Activated naive CD8-positive, alpha-beta T cell treated with anti-CD3 and anti-CD28 coated beads, Interleukin-2, amount 50 U/mL, for 24 hours (primary cell): ENCODE results near the gene NAALADL2.

Experiments used
- ATAC-seq: fragments of 150-1000 bp; cut with Tn5 transposase; one replicate; pipeline ENCODE4 v1.10.0; 2021
- DNase-seq: peaks from one replicate; pipeline ENCODE4 v3.0.0; 2021
- H3K27ac Mint-ChIP-seq: one replicate; pipeline ENCODE4 v1.8.0; 2021; ENCODE audit warnings: mild to moderate bottlenecking, mixed read lengths
- H3K27me3 Mint-ChIP-seq: one replicate; pipeline ENCODE4 v1.8.0; 2021; ENCODE audit warnings: mixed read lengths
- H3K36me3 Mint-ChIP-seq: one replicate; pipeline ENCODE4 v1.8.0; 2021; ENCODE audit warnings: low read depth, mixed read lengths
- H3K4me1 Mint-ChIP-seq: one replicate; pipeline ENCODE4 v1.8.0; 2021; ENCODE audit warnings: mixed read lengths
- H3K4me3 Mint-ChIP-seq: one replicate; pipeline ENCODE4 v1.8.0; 2021; ENCODE audit warnings: mild to moderate bottlenecking, moderate library complexity, mixed read lengths
- H3K9me3 Mint-ChIP-seq: one replicate; pipeline ENCODE4 v1.8.0; 2021; ENCODE audit warnings: mixed read lengths

NAALADL2 gene

GRCh38 chr3:175295248-175296130, 436.4 kb downstream of the NAALADL2 start:
- DNase-seq = no peak
- no peak overlapping the region for H3K27ac Mint-ChIP-seq

GRCh38 chr3:175297216-175297615, 438.1 kb downstream of the NAALADL2 start:
- Mint-ChIP-seq H3K4me1 (no peaks in the 10 kb centered on the region), H3K4me3 (no peak overlapping the region)

More at GRCh38 chr3:175295248-175296130, 436.4 kb downstream of the NAALADL2 start:
- no peaks in the 10 kb centered on the region for H3K9me3 Mint-ChIP-seq
- no peaks in the 10 kb centered on the region for H3K27me3 Mint-ChIP-seq
- no peaks in the 10 kb centered on the region for H3K4me1 Mint-ChIP-seq
- H3K4me3 Mint-ChIP-seq = no peak overlapping the region
- H3K36me3 Mint-ChIP-seq = no peaks in the 10 kb centered on the region
- no peak for ATAC-seq

GRCh38 chr3:175301741-175302140, 442.6 kb downstream of the NAALADL2 start:
- no peaks in the 10 kb centered on the region for H3K36me3 Mint-ChIP-seq

More at GRCh38 chr3:175297216-175297615, 438.1 kb downstream of the NAALADL2 start:
- Mint-ChIP-seq H3K9me3 (no peaks in the 10 kb centered on the region), H3K36me3 (no peaks in the 10 kb centered on the region), H3K27me3 (no peaks in the 10 kb centered on the region), H3K27ac (no peak overlapping the region)
- ATAC-seq (no peak), DNase-seq (no peak)

GRCh38 chr3:175304404-175304803, 445.3 kb downstream of the NAALADL2 start:
- Mint-ChIP-seq H3K4me1 (peaks cover 5% of the 10 kb centered on the region), H3K36me3 (no peaks in the 10 kb centered on the region), H3K27ac (no peak overlapping the region), H3K4me3 (no peak overlapping the region), H3K9me3 (no peaks in the 10 kb centered on the region), H3K27me3 (no peaks in the 10 kb centered on the region)
- ATAC-seq = no peak
- DNase-seq = no peak

More at GRCh38 chr3:175301741-175302140, 442.6 kb downstream of the NAALADL2 start:
- Mint-ChIP-seq H3K4me1 (no peaks in the 10 kb centered on the region), H3K27me3 (no peaks in the 10 kb centered on the region), H3K9me3 (no peaks in the 10 kb centered on the region), H3K27ac (no peak overlapping the region), H3K4me3 (no peak overlapping the region)
- DNase-seq (no peak), ATAC-seq (no peak)

GRCh38 chr3:175307642-175308041, 448.5 kb downstream of the NAALADL2 start:
- no peak overlapping the region for H3K27ac Mint-ChIP-seq
- H3K4me3 Mint-ChIP-seq = no peak overlapping the region
- peaks cover 5% of the 10 kb centered on the region for H3K4me1 Mint-ChIP-seq
- H3K9me3 Mint-ChIP-seq = no peaks in the 10 kb centered on the region
- DNase-seq = no peak
- H3K27me3 Mint-ChIP-seq = no peaks in the 10 kb centered on the region
- H3K36me3 Mint-ChIP-seq = no peaks in the 10 kb centered on the region
- no peak for ATAC-seq

GRCh38 chr3:175308097-175308496, 449.0 kb downstream of the NAALADL2 start:
- ATAC-seq (no peak), DNase-seq (no peak)
- Mint-ChIP-seq H3K9me3 (no peaks in the 10 kb centered on the region), H3K27me3 (no peaks in the 10 kb centered on the region), H3K4me3 (no peak overlapping the region), H3K27ac (no peak overlapping the region), H3K4me1 (peaks cover 5% of the 10 kb centered on the region), H3K36me3 (no peaks in the 10 kb centered on the region)

GRCh38 chr3:175310046-175310445, 450.9 kb downstream of the NAALADL2 start:
- H3K27me3 Mint-ChIP-seq = no peaks in the 10 kb centered on the region
- H3K4me3 Mint-ChIP-seq = no peak overlapping the region
- no peak overlapping the region for H3K27ac Mint-ChIP-seq
- ATAC-seq = no peak
- peaks cover 5% of the 10 kb centered on the region for H3K4me1 Mint-ChIP-seq
- H3K36me3 Mint-ChIP-seq = no peaks in the 10 kb centered on the region
- no peaks in the 10 kb centered on the region for H3K9me3 Mint-ChIP-seq
- no peak for DNase-seq

GRCh38 chr3:175311404-175311803, 452.3 kb downstream of the NAALADL2 start:
- no peaks in the 10 kb centered on the region for H3K36me3 Mint-ChIP-seq
- H3K4me1 Mint-ChIP-seq = peaks cover 5% of the 10 kb centered on the region
- no peaks in the 10 kb centered on the region for H3K27me3 Mint-ChIP-seq

GRCh38 chr3:175311946-175312345, 452.8 kb downstream of the NAALADL2 start:
- no peak overlapping the region for H3K4me3 Mint-ChIP-seq
- no peaks in the 10 kb centered on the region for H3K27me3 Mint-ChIP-seq
- no peaks in the 10 kb centered on the region for H3K9me3 Mint-ChIP-seq

More at GRCh38 chr3:175311404-175311803, 452.3 kb downstream of the NAALADL2 start:
- Mint-ChIP-seq H3K27ac (no peak overlapping the region), H3K9me3 (no peaks in the 10 kb centered on the region), H3K4me3 (no peak overlapping the region)
- ATAC-seq (no peak), DNase-seq (no peak)

GRCh38 chr3:175312791-175313190, 453.7 kb downstream of the NAALADL2 start:
- Mint-ChIP-seq H3K27ac (no peak overlapping the region), H3K4me1 (peaks cover 5% of the 10 kb centered on the region), H3K9me3 (no peaks in the 10 kb centered on the region), H3K36me3 (no peaks in the 10 kb centered on the region), H3K4me3 (no peak overlapping the region), H3K27me3 (no peaks in the 10 kb centered on the region)
- DNase-seq (no peak), ATAC-seq (no peak)

More at GRCh38 chr3:175311946-175312345, 452.8 kb downstream of the NAALADL2 start:
- no peak for DNase-seq
- Mint-ChIP-seq H3K36me3 (no peaks in the 10 kb centered on the region), H3K27ac (no peak overlapping the region), H3K4me1 (peaks cover 5% of the 10 kb centered on the region)
- ATAC-seq = no peak

GRCh38 chr3:175316799-175317198, 457.7 kb downstream of the NAALADL2 start:
- DNase-seq (no peak), ATAC-seq (no peak)
- Mint-ChIP-seq H3K27ac (no peak overlapping the region), H3K27me3 (no peaks in the 10 kb centered on the region), H3K4me1 (no peaks in the 10 kb centered on the region), H3K36me3 (no peaks in the 10 kb centered on the region), H3K9me3 (no peaks in the 10 kb centered on the region), H3K4me3 (no peak overlapping the region)

GRCh38 chr3:175325440-175325839, 466.3 kb downstream of the NAALADL2 start:
- no peak for DNase-seq
- Mint-ChIP-seq H3K9me3 (peaks cover 7% of the 10 kb centered on the region), H3K27me3 (no peaks in the 10 kb centered on the region), H3K4me3 (no peak overlapping the region), H3K36me3 (no peaks in the 10 kb centered on the region), H3K27ac (no peak overlapping the region), H3K4me1 (no peaks in the 10 kb centered on the region)
- ATAC-seq = no peak

- DNase-seq (no peak), ATAC-seq (no peak)
- no peaks in the 10 kb centered on the region for H3K36me3 Mint-ChIP-seq
- peaks cover 7% of the 10 kb centered on the region for H3K9me3 Mint-ChIP-seq
- H3K4me1 Mint-ChIP-seq = no peaks in the 10 kb centered on the region
- no peak overlapping the region for H3K4me3 Mint-ChIP-seq
- H3K27ac Mint-ChIP-seq = no peak overlapping the region
- H3K27me3 Mint-ChIP-seq = no peaks in the 10 kb centered on the region
Observed at GRCh38 chr3:175326041-175326440, 466.9 kb downstream of the NAALADL2 start.

- H3K27me3 Mint-ChIP-seq = no peaks in the 10 kb centered on the region
- DNase-seq = no peak
- H3K4me1 Mint-ChIP-seq = no peaks in the 10 kb centered on the region
- no peaks in the 10 kb centered on the region for H3K36me3 Mint-ChIP-seq
- no peak overlapping the region for H3K27ac Mint-ChIP-seq
- ATAC-seq = no peak
- H3K9me3 Mint-ChIP-seq = peaks cover 7% of the 10 kb centered on the region
- H3K4me3 Mint-ChIP-seq = no peak overlapping the region
Observed at GRCh38 chr3:175329373-175329772, 470.2 kb downstream of the NAALADL2 start.

GRCh38 chr3:175335229-175335628, 476.1 kb downstream of the NAALADL2 start:
- no peak overlapping the region for H3K27ac Mint-ChIP-seq
- H3K9me3 Mint-ChIP-seq = no peaks in the 10 kb centered on the region
- H3K27me3 Mint-ChIP-seq = no peaks in the 10 kb centered on the region
- H3K4me1 Mint-ChIP-seq = no peaks in the 10 kb centered on the region
- ATAC-seq = no peak
- no peaks in the 10 kb centered on the region for H3K36me3 Mint-ChIP-seq
- DNase-seq = no peak
- no peak overlapping the region for H3K4me3 Mint-ChIP-seq
